ENCODE data around the gene NR6A1. TPM values are rescaled to one million over a fixed set of nuclear protein-coding genes. Genes with fewer than 3 reads are reported as not detected.
A peak's percentile ranks its signal among the peaks of the same experiment; 100 is the strongest.

Gene NR6A1
- total and polyA plus RNA-seq, 2 of the 13 experiments (the other 11 are each of a cell fraction or from before 2014, with no cell fraction given): 28.1 to 31.5 TPM

GRCh38 chr9:124510650-124511425 is 260.3 kb downstream of the NR6A1 start (continued):
- TF ChIP-seq ELK4 (CRISPR knock-in tag; IDR thresholded peaks at IDR 0.05; ENCODE audit: borderline replicate concordance) (no peak), SP5 (CRISPR knock-in tag; IDR thresholded peaks at IDR 0.05; ENCODE audit: borderline replicate concordance, low read depth) (no peak), ZNF780A (CRISPR knock-in tag; IDR thresholded peaks at IDR 0.05) (no peak), CHD4 (IDR thresholded peaks at IDR 0.05; ENCODE audit: borderline replicate concordance, low read length) (peak; percentile 85; the same call in 1 of the 2 replicates), ZFP90 (CRISPR knock-in tag; IDR thresholded peaks at IDR 0.05; ENCODE audit: borderline replicate concordance) (0 out of 2 replicates have a peak, but pooled peaks have one; percentile 48), HOXA5 (CRISPR knock-in tag; IDR thresholded peaks at IDR 0.05) (peak; percentile 54; the same call in 1 of the 2 replicates), SKIL (CRISPR knock-in tag; IDR thresholded peaks at IDR 0.05; ENCODE audit: borderline replicate concordance) (peak; percentile 56; the same call in 1 of the 2 replicates), ZXDC (CRISPR knock-in tag; IDR thresholded peaks at IDR 0.05) (no peak), RAD51 (IDR thresholded peaks at IDR 0.05; ENCODE audit: borderline replicate concordance) (no peak), HNRNPL (IDR thresholded peaks at IDR 0.05; ENCODE audit: low read depth, low read length) (no peak), ZNF276 (CRISPR knock-in tag; IDR thresholded peaks at IDR 0.05; ENCODE audit: low read depth) (no peak), ZNF75D (CRISPR knock-in tag; IDR thresholded peaks at IDR 0.05; ENCODE audit: borderline replicate concordance) (no peak)
- TF ChIP-seq, protein P1, sequence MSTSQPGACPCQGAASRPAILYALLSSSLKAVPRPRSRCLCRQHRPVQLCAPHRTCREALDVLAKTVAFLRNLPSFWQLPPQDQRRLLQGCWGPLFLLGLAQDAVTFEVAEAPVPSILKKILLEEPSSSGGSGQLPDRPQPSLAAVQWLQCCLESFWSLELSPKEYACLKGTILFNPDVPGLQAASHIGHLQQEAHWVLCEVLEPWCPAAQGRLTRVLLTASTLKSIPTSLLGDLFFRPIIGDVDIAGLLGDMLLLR (CRISPR knock-in tag; IDR thresholded peaks at IDR 0.05): no peak
- TF ChIP-seq, protein P2, sequence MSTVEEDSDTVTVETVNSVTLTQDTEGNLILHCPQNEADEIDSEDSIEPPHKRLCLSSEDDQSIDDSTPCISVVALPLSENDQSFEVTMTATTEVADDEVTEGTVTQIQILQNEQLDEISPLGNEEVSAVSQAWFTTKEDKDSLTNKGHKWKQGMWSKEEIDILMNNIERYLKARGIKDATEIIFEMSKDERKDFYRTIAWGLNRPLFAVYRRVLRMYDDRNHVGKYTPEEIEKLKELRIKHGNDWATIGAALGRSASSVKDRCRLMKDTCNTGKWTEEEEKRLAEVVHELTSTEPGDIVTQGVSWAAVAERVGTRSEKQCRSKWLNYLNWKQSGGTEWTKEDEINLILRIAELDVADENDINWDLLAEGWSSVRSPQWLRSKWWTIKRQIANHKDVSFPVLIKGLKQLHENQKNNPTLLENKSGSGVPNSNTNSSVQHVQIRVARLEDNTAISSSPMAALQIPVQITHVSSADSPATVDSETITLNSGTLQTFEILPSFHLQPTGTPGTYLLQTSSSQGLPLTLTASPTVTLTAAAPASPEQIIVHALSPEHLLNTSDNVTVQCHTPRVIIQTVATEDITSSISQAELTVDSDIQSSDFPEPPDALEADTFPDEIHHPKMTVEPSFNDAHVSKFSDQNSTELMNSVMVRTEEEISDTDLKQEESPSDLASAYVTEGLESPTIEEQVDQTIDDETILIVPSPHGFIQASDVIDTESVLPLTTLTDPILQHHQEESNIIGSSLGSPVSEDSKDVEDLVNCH (CRISPR knock-in tag; IDR thresholded peaks at IDR 0.05): no peak
- TF ChIP-seq, protein P3, sequence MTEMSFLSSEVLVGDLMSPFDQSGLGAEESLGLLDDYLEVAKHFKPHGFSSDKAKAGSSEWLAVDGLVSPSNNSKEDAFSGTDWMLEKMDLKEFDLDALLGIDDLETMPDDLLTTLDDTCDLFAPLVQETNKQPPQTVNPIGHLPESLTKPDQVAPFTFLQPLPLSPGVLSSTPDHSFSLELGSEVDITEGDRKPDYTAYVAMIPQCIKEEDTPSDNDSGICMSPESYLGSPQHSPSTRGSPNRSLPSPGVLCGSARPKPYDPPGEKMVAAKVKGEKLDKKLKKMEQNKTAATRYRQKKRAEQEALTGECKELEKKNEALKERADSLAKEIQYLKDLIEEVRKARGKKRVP (CRISPR knock-in tag; IDR thresholded peaks at IDR 0.05): peak in 1 of 2 experiments; percentile 79; a peak in 2 of 4 replicates
